ENCODE results near the gene CD300LG. TPM values are rescaled to one million over a fixed set of nuclear protein-coding genes. Genes with fewer than 3 reads are reported as not detected.

The CD300LG gene
- polyA plus RNA-seq, 1 donor (not counting 4 experiments of a cell fraction or from before 2014, with no cell fraction given): not detected

- no peaks in the 10 kb centered on the region for H3K36me3 ChIP-seq (ENCODE audit: control insufficient read depth in 2 of 2, extremely low read depth in 1 of 2, insufficient read depth in 2 of 2, low read length in 2 of 2)
- no peaks in the 10 kb centered on the region for H3K79me2 ChIP-seq (ENCODE audit: control insufficient read depth, insufficient read depth, low read length)
- no peak overlapping the region for H2AFZ ChIP-seq (ENCODE audit: control insufficient read depth, low read length)
- H4K20me1 ChIP-seq (ENCODE audit: control insufficient read depth, extremely low read depth, insufficient read depth, low read length): no peaks in the 10 kb centered on the region
- H3K4me3 ChIP-seq (ENCODE audit: control insufficient read depth in 2 of 3, extremely low read depth in 1 of 3, insufficient read depth in 2 of 3, low read depth in 1 of 3, low read length in 3 of 3): peak overlapping the region in 1 of 3 experiments; percentile 43
- DNase-seq (ENCODE audit: low read depth, low spot score) (no peak), FAIRE-seq (no peak)
- no peak overlapping the region for H3K27ac ChIP-seq (ENCODE audit: control insufficient read depth, insufficient read depth, low read length)
- no peaks in the 10 kb centered on the region for H3K9me1 ChIP-seq (ENCODE audit: control insufficient read depth, extremely low read depth, insufficient read depth, low read length)
- dilution Hi-C loops (cut with MboI; ENCODE audit: extremely low pct_ligation_motif_present, low sequenced_read_pairs): no loop called here
- H3K27me3 ChIP-seq (ENCODE audit: control insufficient read depth, extremely low read depth, insufficient read depth, low read length): peaks cover 62% of the 10 kb centered on the region
- H3K9me3 ChIP-seq (ENCODE audit: control insufficient read depth, low read depth, low read length): no peaks in the 10 kb centered on the region
- TF ChIP-seq CTCF (optimal IDR thresholded peaks at IDR 0.05 in 1 of 3, IDR thresholded peaks at IDR 0.05 in 1 of 3, conservative IDR thresholded peaks at IDR 0.05 in 1 of 3; ENCODE audit: extremely low read depth in 1 of 3, insufficient read depth in 2 of 3, low read length in 3 of 3): no peak
- TF ChIP-seq EZH2 (IDR thresholded peaks at IDR 0.05; ENCODE audit: low read length): no peak
- H3K4me1 ChIP-seq (ENCODE audit: control insufficient read depth, extremely low read depth, insufficient read depth, low read length): peaks cover 8% of the 10 kb centered on the region
- peak overlapping the region; percentile 54 for H3K4me2 ChIP-seq (ENCODE audit: control insufficient read depth, extremely low read depth, insufficient read depth, low read depth, low read length)
- no peak overlapping the region for H3K9ac ChIP-seq (ENCODE audit: control insufficient read depth, extremely low read depth, insufficient read depth, low read length)
These were observed 60.0 kb downstream of the CD300LG start for GRCh38 chr17:43906951-43907424.

GRCh38 chr17:43907425-43907981 lies 60.5 kb downstream of the CD300LG start, which contains the start of gene MPP2:
Gene MPP2, minus strand, starts transcription at chr17:43907536. Its CDS starts 3,076 bp downstream, at chr17:43904460.
- FAIRE-seq (no peak), DNase-seq (ENCODE audit: low read depth, low spot score) (no peak)
- no peak within 1 kb of the TSS for H3K9ac ChIP-seq (ENCODE audit: control insufficient read depth, extremely low read depth, insufficient read depth, low read length)
- H3K9me3 ChIP-seq (ENCODE audit: control insufficient read depth, low read depth, low read length): no peaks in the 10 kb centered on the region
- H3K27me3 ChIP-seq (ENCODE audit: control insufficient read depth, extremely low read depth, insufficient read depth, low read length): peaks cover 62% of the 10 kb centered on the region
- H3K4me3 ChIP-seq (ENCODE audit: control insufficient read depth in 2 of 3, extremely low read depth in 1 of 3, insufficient read depth in 2 of 3, low read depth in 1 of 3, low read length in 3 of 3): peak within 1 kb of the TSS in 1 of 3 experiments; percentile 43
- peaks cover 8% of the 10 kb centered on the region for H3K4me1 ChIP-seq (ENCODE audit: control insufficient read depth, extremely low read depth, insufficient read depth, low read length)
- no peak within 1 kb of the TSS for H3K27ac ChIP-seq (ENCODE audit: control insufficient read depth, insufficient read depth, low read length)
- TF ChIP-seq CTCF (optimal IDR thresholded peaks at IDR 0.05 in 1 of 3, IDR thresholded peaks at IDR 0.05 in 1 of 3, conservative IDR thresholded peaks at IDR 0.05 in 1 of 3; ENCODE audit: extremely low read depth in 1 of 3, insufficient read depth in 2 of 3, low read length in 3 of 3) (peak in 1 of 3 experiments; percentile 4), EZH2 (IDR thresholded peaks at IDR 0.05; ENCODE audit: low read length) (peak; percentile 95)
- peak within 1 kb of the TSS; percentile 46 for H2AFZ ChIP-seq (ENCODE audit: control insufficient read depth, low read length)
- H3K36me3 ChIP-seq (ENCODE audit: control insufficient read depth in 2 of 2, extremely low read depth in 1 of 2, insufficient read depth in 2 of 2, low read length in 2 of 2): no peaks in the 10 kb centered on the region
- H3K9me1 ChIP-seq (ENCODE audit: control insufficient read depth, extremely low read depth, insufficient read depth, low read length): no peaks in the 10 kb centered on the region
- dilution Hi-C loops (cut with MboI; ENCODE audit: extremely low pct_ligation_motif_present, low sequenced_read_pairs): no loop called here
- peak within 1 kb of the TSS; percentile 54 for H3K4me2 ChIP-seq (ENCODE audit: control insufficient read depth, extremely low read depth, insufficient read depth, low read depth, low read length)
- no peaks in the 10 kb centered on the region for H3K79me2 ChIP-seq (ENCODE audit: control insufficient read depth, insufficient read depth, low read length)
- no peaks in the 10 kb centered on the region for H4K20me1 ChIP-seq (ENCODE audit: control insufficient read depth, extremely low read depth, insufficient read depth, low read length)
